ENCODE data around the gene CHD9. TPM values are rescaled to one million over a fixed set of nuclear protein-coding genes. Genes with fewer than 3 reads are reported as not detected.

CHD9 gene
- total RNA-seq, 4 donors from 2014 or later, result 82.2 to 114 (median 91.3) TPM

- Histone ChIP-seq H3K27ac (peak overlapping the region in 2 of 4 donors; percentile 10 to 93), H3K4me1 (peaks cover 0 to 66% (median 25%) of the 10 kb centered on the region in 4 donors), H3K27me3 (no peaks in the 10 kb centered on the region), H3K4me3 (no peak overlapping the region), H3K36me3 (no peaks in the 10 kb centered on the region), H3K9me3 (no peaks in the 10 kb centered on the region)
- 56 to 57% methylated on average over 8 of the region's 8 CpGs for WGBS, 2 donors
- TF ChIP-seq EP300 (IDR thresholded peaks at IDR 0.05), result no peak
- TF ChIP-seq POLR2A (IDR thresholded peaks at IDR 0.05), result no peak
- TF ChIP-seq, protein P1, sequence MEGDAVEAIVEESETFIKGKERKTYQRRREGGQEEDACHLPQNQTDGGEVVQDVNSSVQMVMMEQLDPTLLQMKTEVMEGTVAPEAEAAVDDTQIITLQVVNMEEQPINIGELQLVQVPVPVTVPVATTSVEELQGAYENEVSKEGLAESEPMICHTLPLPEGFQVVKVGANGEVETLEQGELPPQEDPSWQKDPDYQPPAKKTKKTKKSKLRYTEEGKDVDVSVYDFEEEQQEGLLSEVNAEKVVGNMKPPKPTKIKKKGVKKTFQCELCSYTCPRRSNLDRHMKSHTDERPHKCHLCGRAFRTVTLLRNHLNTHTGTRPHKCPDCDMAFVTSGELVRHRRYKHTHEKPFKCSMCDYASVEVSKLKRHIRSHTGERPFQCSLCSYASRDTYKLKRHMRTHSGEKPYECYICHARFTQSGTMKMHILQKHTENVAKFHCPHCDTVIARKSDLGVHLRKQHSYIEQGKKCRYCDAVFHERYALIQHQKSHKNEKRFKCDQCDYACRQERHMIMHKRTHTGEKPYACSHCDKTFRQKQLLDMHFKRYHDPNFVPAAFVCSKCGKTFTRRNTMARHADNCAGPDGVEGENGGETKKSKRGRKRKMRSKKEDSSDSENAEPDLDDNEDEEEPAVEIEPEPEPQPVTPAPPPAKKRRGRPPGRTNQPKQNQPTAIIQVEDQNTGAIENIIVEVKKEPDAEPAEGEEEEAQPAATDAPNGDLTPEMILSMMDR (IDR thresholded peaks at IDR 0.05), result no peak
- DNase-seq (ENCODE audit: low spot score in 2 of 2), result no peak
Measured at GRCh38 chr16:53057658-53058057, 2.9 kb downstream of the CHD9 start.

DNA sequence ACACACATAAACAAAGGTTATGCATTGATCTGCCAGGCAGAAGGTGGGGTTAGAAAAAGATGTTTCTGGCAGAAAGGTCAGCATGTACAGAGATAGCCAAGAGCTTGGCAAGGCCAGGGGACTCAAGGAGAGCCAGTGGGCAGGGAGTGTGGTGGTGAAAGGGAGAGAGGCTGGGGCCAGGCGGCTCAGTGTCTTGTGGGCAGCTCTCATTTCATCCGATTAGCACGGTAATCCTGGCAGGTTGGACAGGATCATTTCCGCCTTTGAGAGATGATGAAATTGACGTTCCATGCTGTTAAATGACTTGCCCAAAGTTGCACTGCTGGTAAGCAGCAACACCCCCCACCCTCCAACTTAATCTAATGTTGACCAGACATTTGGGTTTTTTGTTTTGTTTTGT lies 3.6 kb downstream of the CHD9 start:
- Histone ChIP-seq H3K27ac (peak overlapping the region in 2 of 4 donors; percentile 10 to 19), H3K4me3 (no peak overlapping the region), H3K36me3 (no peaks in the 10 kb centered on the region), H3K27me3 (no peaks in the 10 kb centered on the region), H3K4me1 (peaks cover 0 to 65% (median 25%) of the 10 kb centered on the region in 4 donors), H3K9me3 (no peaks in the 10 kb centered on the region)
- TF ChIP-seq EP300 (IDR thresholded peaks at IDR 0.05) (no peak), POLR2A (IDR thresholded peaks at IDR 0.05) (no peak)
- TF ChIP-seq, protein P1 (IDR thresholded peaks at IDR 0.05), result no peak
- 83 to 85% methylated on average over 5 of the region's 5 CpGs for WGBS, 2 donors
- no peak for DNase-seq (ENCODE audit: low spot score in 2 of 2)

- TF ChIP-seq, protein P1 (IDR thresholded peaks at IDR 0.05), result no peak
- TF ChIP-seq EP300 (IDR thresholded peaks at IDR 0.05) (no peak), POLR2A (IDR thresholded peaks at IDR 0.05) (no peak)
- WGBS, 2 donors, result 91 to 92% methylated on average over 5 of the region's 5 CpGs
- Histone ChIP-seq H3K4me3 (no peak overlapping the region), H3K27me3 (no peaks in the 10 kb centered on the region), H3K36me3 (no peaks in the 10 kb centered on the region), H3K9me3 (no peaks in the 10 kb centered on the region), H3K4me1 (peaks cover 0 to 62% (median 27%) of the 10 kb centered on the region in 4 donors), H3K27ac (peak overlapping the region in 2 of 4 donors; percentile 10 to 19)
- no peak for DNase-seq (ENCODE audit: low spot score in 2 of 2)
Measured at GRCh38 chr16:53058882-53059281, 4.1 kb downstream of the CHD9 start.

GRCh38 chr16:53059672-53060071 lies 4.9 kb downstream of the CHD9 start:
- no peaks in the 10 kb centered on the region for H3K36me3 ChIP-seq
- no peak overlapping the region for H3K27ac ChIP-seq
- no peaks in the 10 kb centered on the region for H3K9me3 ChIP-seq
- TF ChIP-seq POLR2A (IDR thresholded peaks at IDR 0.05) (no peak), EP300 (IDR thresholded peaks at IDR 0.05) (no peak)
- TF ChIP-seq, protein P1 (IDR thresholded peaks at IDR 0.05), result no peak
- no peak overlapping the region for H3K4me3 ChIP-seq
- no peaks in the 10 kb centered on the region for H3K27me3 ChIP-seq
- no peak for DNase-seq (ENCODE audit: low spot score in 2 of 2)
- peaks cover 0 to 58% (median 27%) of the 10 kb centered on the region in 4 donors for H3K4me1 ChIP-seq
- 93 to 95% methylated on average over 7 of the region's 7 CpGs for WGBS, 2 donors

- H3K36me3 ChIP-seq, result no peaks in the 10 kb centered on the region
- TF ChIP-seq EP300 (IDR thresholded peaks at IDR 0.05) (no peak), POLR2A (IDR thresholded peaks at IDR 0.05) (no peak)
- TF ChIP-seq, protein P1 (IDR thresholded peaks at IDR 0.05), result no peak
- H3K4me1 ChIP-seq, result peaks cover 0 to 67% (median 31%) of the 10 kb centered on the region in 4 donors
- no peak overlapping the region for H3K4me3 ChIP-seq
- H3K27ac ChIP-seq, result peak overlapping the region in 1 of 4 donors; percentile 27
- no peaks in the 10 kb centered on the region for H3K27me3 ChIP-seq
- no peaks in the 10 kb centered on the region for H3K9me3 ChIP-seq
- 88 to 89% methylated on average over 5 of the region's 5 CpGs for WGBS, 2 donors
- DNase-seq (ENCODE audit: low spot score in 2 of 2), result no peak
Measured at GRCh38 chr16:53061256-53061655, 6.5 kb downstream of the CHD9 start.
